Neuronal stem cell (in vitro differentiated cells): ENCODE data around the gene ST7L. TPM values are rescaled to one million over a fixed set of nuclear protein-coding genes. Genes with fewer than 3 reads are reported as not detected.

Experiments
- DNase-seq: peaks from one replicate; pipeline ENCODE4 v3.0.0-alpha.2; 2013; ENCODE audit warnings: low spot score
- H2AFZ ChIP-seq: one replicate; pipeline ENCODE4 v1.6.1; 2013; ENCODE audit warnings: mild to moderate bottlenecking, low read length, inconsistent platforms
- H2AK5ac ChIP-seq: 2 replicates; pipeline ENCODE4 v1.6.1; 2013; ENCODE audit warnings: low read depth, mild to moderate bottlenecking, inconsistent platforms, low read length, moderate library complexity, mixed read lengths
- H2BK120ac ChIP-seq: 2 replicates; pipeline ENCODE4 v1.6.1; 2013; ENCODE audit warnings: low read depth, mild to moderate bottlenecking, inconsistent platforms, low read length, moderate library complexity, mixed read lengths
- H2BK12ac ChIP-seq: one replicate; pipeline ENCODE4 v1.6.1; 2013; ENCODE audit warnings: low read length, inconsistent platforms
- H2BK15ac ChIP-seq: 2 replicates; pipeline ENCODE4 v1.6.1; 2013; ENCODE audit warnings: mild to moderate bottlenecking, low read length, inconsistent platforms, mixed read lengths
- H2BK5ac ChIP-seq: one replicate; pipeline ENCODE4 v1.6.1; 2013; ENCODE audit warnings: inconsistent platforms, mild to moderate bottlenecking, low read length, moderate library complexity
- H3K14ac ChIP-seq: one replicate; pipeline ENCODE4 v1.6.1; 2013; ENCODE audit warnings: low read length, inconsistent platforms
- H3K18ac ChIP-seq: 2 replicates; pipeline ENCODE4 v1.6.1; 2013; ENCODE audit warnings: low read length, inconsistent platforms
- H3K23ac ChIP-seq: 2 replicates; pipeline ENCODE4 v1.6.1; 2013; ENCODE audit warnings: low read depth, mild to moderate bottlenecking, mixed read lengths, low read length, inconsistent platforms; ENCODE audit not compliant: poor library complexity
- H3K27ac ChIP-seq: replicated peaks from 3 replicates; pipeline ENCODE4 v1.5.1; 2013; ENCODE audit warnings: low read length, inconsistent platforms
- H3K27me3 ChIP-seq, 3 experiments: 2 replicates each; pipeline ENCODE4 v1.6.1; 2013; ENCODE audit warnings: low read length in 3 of 3, mild to moderate bottlenecking in 2 of 3, inconsistent platforms in 1 of 3, low read depth in 1 of 3, mixed read lengths in 1 of 3, moderate library complexity in 1 of 3; ENCODE audit not compliant: control insufficient read depth in 3 of 3, insufficient read depth in 3 of 3
- H3K36me3 ChIP-seq, 2 donors: replicated peaks in 1 of 2; 2 replicates each; pipeline ENCODE4 v1.6.1; 2013; ENCODE audit warnings: low read length in 2 of 2; ENCODE audit not compliant: control insufficient read depth in 2 of 2, insufficient read depth in 2 of 2
- H3K4ac ChIP-seq: 2 replicates; pipeline ENCODE4 v1.6.1; 2013; ENCODE audit warnings: inconsistent platforms, mild to moderate bottlenecking, low read length, moderate library complexity
- H3K4me1 ChIP-seq, 2 donors: 1 replicate in 1 of 2; 2 replicates in 1 of 2; pipeline ENCODE4 v1.6.1; 2013; ENCODE audit warnings: low read length in 2 of 2, low read depth in 1 of 2; ENCODE audit not compliant: control insufficient read depth in 2 of 2, insufficient read depth in 1 of 2
- H3K4me2 ChIP-seq: one replicate; pipeline ENCODE4 v1.6.1; 2013; ENCODE audit warnings: mild to moderate bottlenecking, low read length, inconsistent platforms; ENCODE audit not compliant: insufficient read depth, poor library complexity, severe bottlenecking
- H3K4me3 ChIP-seq, 2 donors: 2 replicates each; pipeline ENCODE4 v1.5.1; 2013; ENCODE audit warnings: low read length in 2 of 2, mild to moderate bottlenecking in 2 of 2, inconsistent platforms in 1 of 2, moderate library complexity in 1 of 2
- H3K79me1 ChIP-seq: one replicate; pipeline ENCODE4 v1.6.1; 2013; ENCODE audit warnings: low read depth, mild to moderate bottlenecking, inconsistent platforms, low read length, moderate library complexity
- H3K9ac ChIP-seq: one replicate; pipeline ENCODE4 v1.6.1; 2013; ENCODE audit warnings: mild to moderate bottlenecking, low read depth, low read length, inconsistent platforms; ENCODE audit not compliant: poor library complexity
- H3K9me3 ChIP-seq, 2 donors: replicated peaks in 1 of 2; 2 replicates each; pipeline versions ENCODE3 to v1.6.1; 2013; ENCODE audit warnings: low read length in 2 of 2, mild to moderate bottlenecking in 2 of 2, inconsistent platforms in 1 of 2, low read depth in 1 of 2, mixed read lengths in 1 of 2, moderate library complexity in 1 of 2; ENCODE audit not compliant: control insufficient read depth in 2 of 2, insufficient read depth in 1 of 2
- H4K8ac ChIP-seq: one replicate; pipeline ENCODE4 v1.6.1; 2013; ENCODE audit warnings: low read depth, mild to moderate bottlenecking, inconsistent platforms, low read length, moderate library complexity
- H4K91ac ChIP-seq: one replicate; pipeline ENCODE4 v1.6.1; 2013; ENCODE audit warnings: low read length, low read depth, mild to moderate bottlenecking, inconsistent platforms; ENCODE audit not compliant: poor library complexity
- small RNA-seq: library from polyadenylated mRNA; stranded (forward); fragments of <200 nt; extraction: miRNeasy Mini kit (QIAGEN cat#:217004); gene quantifications from one replicate; pipeline ENCODE3, GENCODE V24; 2013; ENCODE audit not compliant: insufficient read depth

The ST7L gene

GRCh38 chr1:112477550-112477949, 141.4 kb downstream of the ST7L start:
- Histone ChIP-seq H2AFZ (no peak overlapping the region), H3K9me3 (peaks cover 5 to 11% of the 10 kb centered on the region in 2 donors), H3K79me1 (no peaks in the 10 kb centered on the region), H4K8ac (no peak overlapping the region), H2BK12ac (no peak overlapping the region), H3K9ac (no peak overlapping the region), H3K4me2 (no peak overlapping the region), H3K18ac (no peak overlapping the region), H3K27me3 (no peaks in the 10 kb centered on the region), H3K4me1 (no peaks in the 10 kb centered on the region), H3K14ac (no peak overlapping the region), H2AK5ac (no peak overlapping the region), H4K91ac (no peak overlapping the region), H2BK5ac (no peak overlapping the region), H3K23ac (no peak overlapping the region), H3K36me3 (no peaks in the 10 kb centered on the region), H3K4ac (no peak overlapping the region), H3K4me3 (no peak overlapping the region), H2BK120ac (no peak overlapping the region), H3K27ac (no peak overlapping the region), H2BK15ac (no peak overlapping the region)
- no peak for DNase-seq

Small RNA genes within 50 kb of the gene (small RNA-seq; reads per million reads assigned to genes)
- not detected for gene RNU7-70P
